ENCODE data around the gene SAMM50. TPM values are rescaled to one million over a fixed set of nuclear protein-coding genes. Genes with fewer than 3 reads are reported as not detected.

Gene SAMM50
- total RNA-seq, 1 donor from 2014 or later = 57.5 TPM

DNA sequence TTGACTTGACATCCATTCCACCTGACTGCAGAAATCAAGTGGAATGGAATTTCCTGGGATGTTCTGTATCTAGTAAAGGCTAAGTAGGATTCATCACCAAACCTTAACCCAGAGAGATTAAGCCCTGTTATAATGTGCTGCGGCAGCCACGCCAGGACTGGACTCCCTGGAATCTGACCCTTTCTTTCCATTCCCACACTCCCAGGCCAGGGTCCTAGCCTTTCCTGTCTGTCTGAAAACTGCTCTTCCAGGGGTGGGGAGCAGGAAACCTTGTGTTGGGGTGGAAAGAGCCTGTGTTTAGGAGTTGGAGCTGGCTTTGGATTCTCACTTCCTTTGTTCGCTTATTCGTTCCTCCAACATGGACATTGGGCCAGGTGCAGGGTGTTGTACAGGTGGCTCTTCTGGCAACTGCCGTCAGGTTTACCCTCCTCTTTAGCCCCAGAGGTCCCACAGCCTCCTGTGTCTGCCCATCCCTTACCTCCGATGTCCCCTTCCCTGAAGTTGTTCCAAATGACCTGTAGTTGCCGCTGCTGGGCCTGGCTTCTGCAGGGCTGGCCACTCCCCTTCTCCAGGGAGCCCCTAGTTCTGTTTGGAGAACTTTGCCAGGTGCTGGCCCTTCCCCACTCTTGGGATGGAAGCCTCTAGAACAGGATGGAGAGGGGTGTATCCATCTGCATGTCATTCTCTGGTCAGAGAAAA is 48.3 kb downstream of the SAMM50 start:
- Mint-ChIP-seq H3K9me3 (no peaks in the 10 kb centered on the region), H3K4me3 (no peak overlapping the region), H3K4me1 (ENCODE audit: unreplicated experiment) (peaks cover 25% of the 10 kb centered on the region), H3K27ac (no peak overlapping the region), H3K27me3 (no peaks in the 10 kb centered on the region), H3K36me3 (peaks cover 23% of the 10 kb centered on the region)
- TF ChIP-seq, protein P1, sequence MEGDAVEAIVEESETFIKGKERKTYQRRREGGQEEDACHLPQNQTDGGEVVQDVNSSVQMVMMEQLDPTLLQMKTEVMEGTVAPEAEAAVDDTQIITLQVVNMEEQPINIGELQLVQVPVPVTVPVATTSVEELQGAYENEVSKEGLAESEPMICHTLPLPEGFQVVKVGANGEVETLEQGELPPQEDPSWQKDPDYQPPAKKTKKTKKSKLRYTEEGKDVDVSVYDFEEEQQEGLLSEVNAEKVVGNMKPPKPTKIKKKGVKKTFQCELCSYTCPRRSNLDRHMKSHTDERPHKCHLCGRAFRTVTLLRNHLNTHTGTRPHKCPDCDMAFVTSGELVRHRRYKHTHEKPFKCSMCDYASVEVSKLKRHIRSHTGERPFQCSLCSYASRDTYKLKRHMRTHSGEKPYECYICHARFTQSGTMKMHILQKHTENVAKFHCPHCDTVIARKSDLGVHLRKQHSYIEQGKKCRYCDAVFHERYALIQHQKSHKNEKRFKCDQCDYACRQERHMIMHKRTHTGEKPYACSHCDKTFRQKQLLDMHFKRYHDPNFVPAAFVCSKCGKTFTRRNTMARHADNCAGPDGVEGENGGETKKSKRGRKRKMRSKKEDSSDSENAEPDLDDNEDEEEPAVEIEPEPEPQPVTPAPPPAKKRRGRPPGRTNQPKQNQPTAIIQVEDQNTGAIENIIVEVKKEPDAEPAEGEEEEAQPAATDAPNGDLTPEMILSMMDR (conservative IDR thresholded peaks at IDR 0.05) = peak; percentile 33
- DNase-seq (ENCODE audit: extremely low spot score, unreplicated experiment) = no peak

DNA sequence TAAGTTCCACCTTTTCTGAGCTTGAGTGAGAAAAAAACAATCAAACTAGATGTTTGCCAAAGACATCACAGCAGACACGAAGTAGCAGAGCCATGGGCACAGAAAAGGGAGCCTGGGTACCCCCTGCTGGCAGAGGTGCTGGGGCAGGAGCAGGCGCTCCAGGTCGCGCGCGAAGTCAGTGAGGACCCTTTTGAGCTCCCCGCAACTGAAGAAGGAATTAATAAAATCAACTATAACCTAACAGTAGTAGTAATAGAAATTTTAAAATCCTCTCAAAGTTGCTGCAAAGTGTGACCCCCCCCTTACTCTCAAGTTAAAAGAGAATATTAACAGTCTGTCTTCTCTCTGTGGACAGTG is 48.8 kb downstream of the SAMM50 start:
- Mint-ChIP-seq H3K9me3 (no peaks in the 10 kb centered on the region), H3K27me3 (no peaks in the 10 kb centered on the region), H3K4me3 (no peak overlapping the region), H3K4me1 (ENCODE audit: unreplicated experiment) (peaks cover 20% of the 10 kb centered on the region), H3K36me3 (peaks cover 20% of the 10 kb centered on the region), H3K27ac (no peak overlapping the region)
- DNase-seq (ENCODE audit: extremely low spot score, unreplicated experiment) = no peak
- TF ChIP-seq, protein P1 (conservative IDR thresholded peaks at IDR 0.05) = no peak

DNA sequence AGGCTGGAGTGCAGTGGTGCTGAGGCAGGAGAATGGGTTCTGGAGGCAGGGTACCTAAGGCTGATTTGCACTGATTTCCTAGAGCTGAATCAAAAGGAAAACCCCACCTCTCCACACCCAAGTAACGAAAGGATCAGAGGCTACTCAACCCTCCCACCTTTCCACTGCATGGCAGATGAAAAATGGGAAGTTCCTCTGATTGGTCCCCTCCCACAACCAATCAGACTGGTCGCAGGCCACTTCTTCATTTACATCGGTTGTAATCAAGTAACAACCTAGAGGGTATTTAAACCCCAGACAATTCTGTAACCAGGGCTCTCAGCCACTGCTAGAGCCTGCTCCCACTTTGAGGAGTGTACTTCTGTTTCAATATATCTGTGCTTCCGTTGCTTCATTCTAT is 50.3 kb downstream of the SAMM50 start:
- H3K36me3 Mint-ChIP-seq = peaks cover 19% of the 10 kb centered on the region
- TF ChIP-seq, protein P1 (conservative IDR thresholded peaks at IDR 0.05) = no peak
- H3K4me3 Mint-ChIP-seq = no peak overlapping the region
- no peak for DNase-seq (ENCODE audit: extremely low spot score, unreplicated experiment)
- H3K27ac Mint-ChIP-seq = no peak overlapping the region
- H3K9me3 Mint-ChIP-seq = no peaks in the 10 kb centered on the region
- H3K4me1 Mint-ChIP-seq (ENCODE audit: unreplicated experiment) = peaks cover 19% of the 10 kb centered on the region
- H3K27me3 Mint-ChIP-seq = no peaks in the 10 kb centered on the region

DNA sequence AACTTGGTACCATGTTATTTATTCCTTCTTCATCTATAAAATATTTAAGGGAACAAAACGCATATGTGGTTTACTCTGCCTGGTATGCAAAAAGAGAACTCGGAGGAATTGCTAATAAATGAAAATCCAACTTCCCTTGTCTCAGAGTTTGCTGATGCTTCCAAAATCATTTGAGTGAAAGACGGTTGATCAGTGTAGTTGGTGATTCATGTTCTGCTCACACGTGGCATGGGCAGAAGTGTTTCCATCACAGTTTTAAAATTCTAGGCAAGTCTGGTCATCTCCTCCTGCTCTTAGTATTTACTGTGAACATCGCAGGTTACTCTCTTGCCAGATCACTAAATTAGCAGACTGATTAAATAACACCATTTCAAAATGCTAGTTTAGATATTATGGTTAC is 56.9 kb downstream of the SAMM50 start:
- Mint-ChIP-seq H3K4me1 (ENCODE audit: unreplicated experiment) (peaks cover 8% of the 10 kb centered on the region), H3K27ac (no peak overlapping the region), H3K36me3 (peaks cover 5% of the 10 kb centered on the region), H3K27me3 (no peaks in the 10 kb centered on the region), H3K9me3 (no peaks in the 10 kb centered on the region), H3K4me3 (no peak overlapping the region)
- DNase-seq (ENCODE audit: extremely low spot score, unreplicated experiment) = no peak
- TF ChIP-seq, protein P1 (conservative IDR thresholded peaks at IDR 0.05) = no peak

DNA sequence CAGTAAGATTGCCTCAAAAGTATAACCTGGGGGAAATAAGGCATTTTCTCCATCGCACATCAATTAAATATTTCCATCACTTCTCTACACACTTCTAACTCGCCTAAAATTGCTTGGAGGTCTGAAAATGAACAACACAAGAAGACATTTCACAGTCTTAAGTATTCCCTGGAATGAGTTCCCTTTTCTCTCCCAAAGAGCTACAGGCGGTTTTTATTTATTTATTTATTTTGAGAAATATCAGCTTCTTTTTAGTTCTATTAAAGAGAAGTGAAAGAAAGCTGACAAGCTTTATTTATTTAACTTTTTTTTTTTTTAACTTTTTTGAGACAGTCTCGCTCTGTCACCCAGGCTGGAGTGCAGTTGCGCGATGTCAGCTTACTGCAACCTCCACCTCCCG is 57.3 kb downstream of the SAMM50 start:
- no peaks in the 10 kb centered on the region for H3K9me3 Mint-ChIP-seq
- H3K4me3 Mint-ChIP-seq = no peak overlapping the region
- no peaks in the 10 kb centered on the region for H3K27me3 Mint-ChIP-seq
- H3K36me3 Mint-ChIP-seq = peaks cover 3% of the 10 kb centered on the region
- TF ChIP-seq, protein P1 (conservative IDR thresholded peaks at IDR 0.05) = no peak
- H3K27ac Mint-ChIP-seq = no peak overlapping the region
- H3K4me1 Mint-ChIP-seq (ENCODE audit: unreplicated experiment) = peaks cover 8% of the 10 kb centered on the region
- no peak for DNase-seq (ENCODE audit: extremely low spot score, unreplicated experiment)
